HepG2 (cell line): Measurements from ENCODE around the gene PLPPR5.

Experiments
- GABPA ChIP-seq, 2 experiments: IDR thresholded peaks; 2 replicates each; pipeline ENCODE4 v1.6.1; 2011 to 2016; ENCODE audit warnings: low read depth in 2 of 2, low read length in 1 of 2, missing biosample characterization in 1 of 2, missing genetic modification characterization in 1 of 2
- HMG20A ChIP-seq: IDR thresholded peaks from 2 replicates; pipeline ENCODE4 v1.6.1; 2016; ENCODE audit warnings: borderline replicate concordance
- NCOA1 ChIP-seq: sonication (generic); formaldehyde crosslinking; IDR thresholded peaks from 2 replicates; pipeline ENCODE4 v1.9.0; 2021; ENCODE audit warnings: missing genetic modification reagents
- POLR2A ChIP-seq, 2 experiments: IDR thresholded peaks; 2 replicates each; pipeline ENCODE4 v1.6.1; 2011; ENCODE audit warnings: low read depth in 2 of 2, low read length in 2 of 2, mild to moderate bottlenecking in 1 of 2, moderate library complexity in 1 of 2; ENCODE audit not compliant: insufficient read depth in 1 of 2
- ZKSCAN8 ChIP-seq: IDR thresholded peaks from 2 replicates; pipeline ENCODE4 v1.6.1; 2016; ENCODE audit warnings: borderline replicate concordance, missing genetic modification reagents, missing compliant biosample characterization

GRCh38 chr1:98893371-98893770, 111.3 kb downstream of the PLPPR5 start:
- TF ChIP-seq ZKSCAN8 (CRISPR knock-in tag) (no peak), GABPA (IDR thresholded peaks at IDR 0.05; ENCODE audit: low read depth, low read length) (no peak), GABPA (CRISPR knock-in tag; IDR thresholded peaks at IDR 0.05; ENCODE audit: low read depth) (no peak), HMG20A (CRISPR knock-in tag) (no peak), NCOA1 (no peak), POLR2A (IDR thresholded peaks at IDR 0.05; ENCODE audit: insufficient read depth in 1 of 2, low read depth in 2 of 2, low read length in 2 of 2) (no peak)
